HepG2 (cell line): Measurements from ENCODE around the gene MXD1. TPM values are rescaled to one million over a fixed set of nuclear protein-coding genes. Genes with fewer than 3 reads are reported as not detected.

Experiments used
- HDAC1 ChIP-seq: sonication (generic); formaldehyde crosslinking; IDR thresholded peaks from 2 replicates; pipeline ENCODE4 v1.5.1; 2020; ENCODE audit warnings: mild to moderate bottlenecking, missing genetic modification reagents
- HNRNPK ChIP-seq: fragments of 200-400 bp; formaldehyde crosslinking; IDR thresholded peaks from 2 replicates; pipeline ENCODE4 v1.6.1; 2018; ENCODE audit warnings: low read length, low read depth, moderate library complexity, mild to moderate bottlenecking; ENCODE audit not compliant: poor library complexity, severe bottlenecking
- MED1 ChIP-seq: sonication (generic); formaldehyde crosslinking; IDR thresholded peaks from 2 replicates; pipeline ENCODE4 v1.4.0; 2020; ENCODE audit warnings: missing genetic modification reagents
- MEIS1 ChIP-seq: sonication (generic); formaldehyde crosslinking; IDR thresholded peaks from 2 replicates; pipeline ENCODE4 v1.9.0; 2021; ENCODE audit warnings: mild to moderate bottlenecking, missing genetic modification reagents, moderate library complexity, borderline replicate concordance
- MYC ChIP-seq: sonication (generic); formaldehyde crosslinking; IDR thresholded peaks from 2 replicates; pipeline ENCODE4 v1.9.0; 2021; ENCODE audit warnings: missing genetic modification reagents, borderline replicate concordance
- SIN3B ChIP-seq: fragments of 150-350 bp; IDR thresholded peaks from 2 replicates; pipeline ENCODE4 v1.6.1; 2014; ENCODE audit warnings: low read length
- ZBTB38 ChIP-seq: sonication (generic); formaldehyde crosslinking; IDR thresholded peaks from 2 replicates; pipeline ENCODE4 v1.5.1; 2020; ENCODE audit warnings: mild to moderate bottlenecking, missing genetic modification reagents
- ZNF17 ChIP-seq: sonication (generic); formaldehyde crosslinking; IDR thresholded peaks from 2 replicates; pipeline ENCODE4 v1.5.0; 2020; ENCODE audit warnings: mild to moderate bottlenecking, missing genetic modification reagents
- ZNF567 ChIP-seq: sonication (generic); formaldehyde crosslinking; IDR thresholded peaks from 2 replicates; pipeline ENCODE4 v1.8.1; 2023; ENCODE audit warnings: mild to moderate bottlenecking, missing genetic modification reagents, borderline replicate concordance
- ZNF619 ChIP-seq: sonication (generic); formaldehyde crosslinking; IDR thresholded peaks from 2 replicates; pipeline ENCODE4 v1.4.0; 2020; ENCODE audit warnings: mild to moderate bottlenecking, missing genetic modification reagents
- ZNF790 ChIP-seq: sonication (generic); formaldehyde crosslinking; IDR thresholded peaks from 2 replicates; pipeline ENCODE4 v1.8.0; 2022; ENCODE audit warnings: missing genetic modification reagents, mild to moderate bottlenecking, borderline replicate concordance
- polyA plus RNA-seq, 8 experiments: library from polyadenylated mRNA; depleted of rRNA in 3 of 8; stranded (reverse) in 7 of 8; unstranded in 1 of 8; fragments of >200 nt; fragmentation: Illumina TruSeq in 4 of 8; extraction: Trizol in 4 of 8; gene quantifications; 2 replicates each; pipeline versions ENCODE4 v1.2.1 to v1.2.3, GENCODE V29; 2011 to 2016; ENCODE audit warnings: low read depth in 4 of 8, missing spikeins in 1 of 8, mixed read lengths in 1 of 8; ENCODE audit not compliant: insufficient read depth in 1 of 8
- total RNA-seq, 5 experiments: library from RNA; depleted of rRNA; stranded (reverse); fragments of >200 nt; fragmentation: Illumina TruSeq; extraction: Trizol; gene quantifications; 2 replicates each; pipeline ENCODE4 v1.2.3, GENCODE V29; 2016; ENCODE audit warnings: low read depth in 1 of 5
- TF ChIP-seq, protein P1 (sequence below): sonication (generic); formaldehyde crosslinking; IDR thresholded peaks from 2 replicates; pipeline ENCODE4 v1.4.0; 2020; ENCODE audit warnings: mild to moderate bottlenecking, missing genetic modification reagents
- TF ChIP-seq, protein P2 (sequence below): sonication (generic); formaldehyde crosslinking; IDR thresholded peaks from 2 replicates; pipeline ENCODE4 v1.4.0; 2020; ENCODE audit warnings: mild to moderate bottlenecking, missing genetic modification reagents, borderline replicate concordance
- TF ChIP-seq, protein P3 (sequence below): sonication (generic); formaldehyde crosslinking; IDR thresholded peaks from 2 replicates; pipeline ENCODE4 v1.5.0; 2020; ENCODE audit warnings: mild to moderate bottlenecking, missing genetic modification reagents
- TF ChIP-seq, protein P4 (sequence below): sonication (generic); formaldehyde crosslinking; IDR thresholded peaks from 2 replicates; pipeline ENCODE4 v1.5.0; 2020; ENCODE audit warnings: mild to moderate bottlenecking, low read depth, missing genetic modification reagents, borderline replicate concordance

The MXD1 gene
- total and polyA plus RNA-seq, 2 of the 13 experiments (the other 11 are each of a cell fraction or from before 2014, with no cell fraction given), result 6.4 to 14.9 TPM

DNA sequence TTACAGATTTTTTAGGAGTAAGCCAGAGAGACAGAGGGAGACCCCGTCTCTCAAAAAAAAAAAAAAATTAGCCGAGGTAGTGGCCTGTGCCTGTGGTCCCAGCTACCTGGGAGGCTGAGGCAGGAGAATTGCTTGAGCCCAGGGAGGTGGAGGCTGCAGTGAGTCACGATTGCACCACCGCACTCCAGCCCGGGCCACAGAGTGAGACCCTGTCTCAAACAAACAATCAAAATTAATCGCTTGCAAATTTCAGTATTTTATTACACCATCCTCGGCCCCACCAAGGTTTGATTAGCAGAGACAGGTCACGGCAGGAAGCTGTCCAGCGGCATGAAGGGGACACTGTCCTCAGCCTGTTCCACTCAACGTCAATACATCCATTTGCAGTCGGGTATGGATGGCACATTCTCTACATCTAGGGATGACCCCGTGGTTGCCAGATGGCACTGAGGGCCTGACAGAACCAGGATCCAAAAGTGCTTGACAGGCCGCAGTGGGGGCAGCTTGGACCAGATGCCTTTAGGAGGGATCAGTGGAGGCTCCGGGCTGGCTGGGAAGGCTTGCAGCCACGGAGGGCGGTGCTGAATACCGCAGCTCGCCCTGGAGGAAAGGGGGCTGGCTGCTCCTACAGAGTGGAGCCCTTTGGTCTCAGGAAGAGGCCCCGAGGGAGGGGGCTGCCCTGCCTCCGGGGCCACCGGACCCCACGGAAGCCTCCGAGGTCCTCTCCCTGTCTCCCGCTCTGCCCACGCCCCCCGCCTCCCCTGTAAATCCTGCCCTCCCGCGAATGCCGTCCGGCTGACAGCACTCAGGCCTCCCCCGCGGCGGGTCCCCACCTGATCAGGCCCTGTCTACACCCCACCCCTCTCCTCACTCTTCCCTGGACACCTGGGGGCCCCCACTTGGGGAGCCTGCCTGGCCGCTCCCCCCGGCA, 33.4 kb downstream of the MXD1 start (continued):
- TF ChIP-seq HNRNPK (peak; percentile 25), ZNF17 (CRISPR knock-in tag) (no peak), SIN3B (no peak), MYC (CRISPR knock-in tag) (peak; percentile 30; the same call in 1 of the 2 replicates), HDAC1 (CRISPR knock-in tag) (0 out of 2 replicates have a peak, but pooled peaks have one; percentile 23), ZBTB38 (peak; percentile 45; the same call in 1 of the 2 replicates), ZNF790 (CRISPR knock-in tag) (no peak), ZNF567 (peak; percentile 14; the same call in 1 of the 2 replicates), MEIS1 (CRISPR knock-in tag) (peak; percentile 82; the same call in 1 of the 2 replicates), ZNF619 (CRISPR knock-in tag) (peak; percentile 35; the same call in 1 of the 2 replicates), MED1 (CRISPR knock-in tag) (no peak)
- TF ChIP-seq, protein P1, sequence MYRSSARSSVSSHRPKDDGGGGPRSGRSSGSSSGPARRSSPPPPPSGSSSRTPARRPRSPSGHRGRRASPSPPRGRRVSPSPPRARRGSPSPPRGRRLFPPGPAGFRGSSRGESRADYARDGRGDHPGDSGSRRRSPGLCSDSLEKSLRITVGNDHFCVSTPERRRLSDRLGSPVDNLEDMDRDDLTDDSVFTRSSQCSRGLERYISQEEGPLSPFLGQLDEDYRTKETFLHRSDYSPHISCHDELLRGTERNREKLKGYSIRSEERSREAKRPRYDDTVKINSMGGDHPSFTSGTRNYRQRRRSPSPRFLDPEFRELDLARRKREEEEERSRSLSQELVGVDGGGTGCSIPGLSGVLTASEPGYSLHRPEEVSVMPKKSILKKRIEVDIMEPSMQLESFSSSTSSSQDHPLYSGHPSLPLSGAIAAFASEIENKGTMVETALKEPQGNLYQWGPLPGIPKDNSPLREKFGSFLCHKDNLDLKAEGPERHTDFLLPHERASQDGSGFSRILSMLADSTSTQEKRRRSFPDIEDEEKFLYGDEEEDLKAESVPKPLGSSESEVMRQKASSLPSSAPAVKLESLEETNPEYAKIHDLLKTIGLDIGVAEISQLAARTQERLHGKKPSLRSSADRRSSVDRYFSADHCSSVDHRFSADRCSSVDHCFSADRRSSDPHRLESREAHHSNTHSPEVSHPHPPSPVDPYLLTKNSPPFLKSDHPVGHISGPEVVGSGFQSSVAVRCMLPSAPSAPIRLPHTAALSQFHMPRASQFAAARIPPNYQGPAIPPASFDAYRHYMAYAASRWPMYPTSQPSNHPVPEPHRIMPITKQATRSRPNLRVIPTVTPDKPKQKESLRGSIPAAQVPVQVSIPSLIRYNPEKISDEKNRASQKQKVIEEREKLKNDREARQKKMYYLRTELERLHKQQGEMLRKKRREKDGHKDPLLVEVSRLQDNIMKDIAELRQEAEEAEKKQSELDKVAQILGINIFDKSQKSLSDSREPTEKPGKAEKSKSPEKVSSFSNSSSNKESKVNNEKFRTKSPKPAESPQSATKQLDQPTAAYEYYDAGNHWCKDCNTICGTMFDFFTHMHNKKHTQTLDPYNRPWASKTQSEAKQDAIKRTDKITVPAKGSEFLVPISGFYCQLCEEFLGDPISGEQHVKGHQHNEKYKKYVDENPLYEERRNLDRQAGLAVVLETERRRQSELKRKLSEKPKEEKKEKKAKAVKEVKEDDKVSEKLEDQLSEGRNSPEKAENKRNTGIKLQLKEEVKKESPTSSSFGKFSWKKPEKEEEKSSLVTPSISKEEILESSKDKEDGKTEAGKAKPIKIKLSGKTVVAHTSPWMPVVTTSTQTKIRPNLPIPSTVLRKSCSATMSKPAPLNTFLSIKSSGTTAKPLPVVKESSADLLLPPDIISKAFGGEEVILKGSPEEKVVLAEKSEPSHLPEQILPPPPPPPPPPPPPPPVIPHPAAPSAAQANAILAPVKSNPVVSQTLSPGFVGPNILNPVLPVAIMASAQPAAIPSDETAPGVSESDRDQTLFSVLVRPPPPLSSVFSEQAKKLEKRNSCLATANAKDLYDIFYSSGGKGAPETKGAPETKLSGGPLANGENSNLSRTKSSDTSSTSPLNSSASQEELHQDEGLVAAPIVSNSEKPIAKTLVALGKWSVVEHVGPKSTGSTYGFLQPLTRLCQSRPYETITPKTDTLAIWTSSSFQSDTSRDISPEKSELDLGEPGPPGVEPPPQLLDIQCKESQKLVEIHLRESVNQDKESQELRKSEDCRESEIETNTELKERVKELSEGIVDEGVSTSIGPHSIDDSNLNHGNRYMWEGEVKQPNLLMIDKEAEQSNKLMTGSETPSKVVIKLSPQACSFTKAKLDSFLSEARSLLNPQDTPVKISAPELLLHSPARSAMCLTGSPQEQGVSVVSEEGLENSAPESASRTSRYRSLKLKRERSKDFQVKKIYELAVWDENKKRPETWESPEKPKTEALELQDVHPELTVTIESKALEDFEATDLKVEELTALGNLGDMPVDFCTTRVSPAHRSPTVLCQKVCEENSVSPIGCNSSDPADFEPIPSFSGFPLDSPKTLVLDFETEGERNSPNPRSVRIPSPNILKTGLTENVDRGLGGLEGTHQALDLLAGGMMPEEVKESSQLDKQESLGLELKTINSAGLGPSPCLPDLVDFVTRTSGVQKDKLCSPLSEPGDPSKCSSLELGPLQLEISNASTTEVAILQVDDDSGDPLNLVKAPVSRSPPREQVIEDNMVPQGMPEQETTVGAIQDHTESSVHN, result no peak
- TF ChIP-seq, protein P2, sequence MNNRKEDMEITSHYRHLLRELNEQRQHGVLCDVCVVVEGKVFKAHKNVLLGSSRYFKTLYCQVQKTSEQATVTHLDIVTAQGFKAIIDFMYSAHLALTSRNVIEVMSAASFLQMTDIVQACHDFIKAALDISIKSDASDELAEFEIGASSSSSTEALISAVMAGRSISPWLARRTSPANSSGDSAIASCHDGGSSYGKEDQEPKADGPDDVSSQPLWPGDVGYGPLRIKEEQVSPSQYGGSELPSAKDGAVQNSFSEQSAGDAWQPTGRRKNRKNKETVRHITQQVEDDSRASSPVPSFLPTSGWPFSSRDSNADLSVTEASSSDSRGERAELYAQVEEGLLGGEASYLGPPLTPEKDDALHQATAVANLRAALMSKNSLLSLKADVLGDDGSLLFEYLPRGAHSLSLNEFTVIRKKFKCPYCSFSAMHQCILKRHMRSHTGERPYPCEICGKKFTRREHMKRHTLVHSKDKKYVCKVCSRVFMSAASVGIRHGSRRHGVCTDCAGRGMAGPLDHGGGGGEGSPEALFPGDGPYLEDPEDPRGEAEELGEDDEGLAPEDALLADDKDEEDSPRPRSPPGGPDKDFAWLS, result no peak
- TF ChIP-seq, protein P3, sequence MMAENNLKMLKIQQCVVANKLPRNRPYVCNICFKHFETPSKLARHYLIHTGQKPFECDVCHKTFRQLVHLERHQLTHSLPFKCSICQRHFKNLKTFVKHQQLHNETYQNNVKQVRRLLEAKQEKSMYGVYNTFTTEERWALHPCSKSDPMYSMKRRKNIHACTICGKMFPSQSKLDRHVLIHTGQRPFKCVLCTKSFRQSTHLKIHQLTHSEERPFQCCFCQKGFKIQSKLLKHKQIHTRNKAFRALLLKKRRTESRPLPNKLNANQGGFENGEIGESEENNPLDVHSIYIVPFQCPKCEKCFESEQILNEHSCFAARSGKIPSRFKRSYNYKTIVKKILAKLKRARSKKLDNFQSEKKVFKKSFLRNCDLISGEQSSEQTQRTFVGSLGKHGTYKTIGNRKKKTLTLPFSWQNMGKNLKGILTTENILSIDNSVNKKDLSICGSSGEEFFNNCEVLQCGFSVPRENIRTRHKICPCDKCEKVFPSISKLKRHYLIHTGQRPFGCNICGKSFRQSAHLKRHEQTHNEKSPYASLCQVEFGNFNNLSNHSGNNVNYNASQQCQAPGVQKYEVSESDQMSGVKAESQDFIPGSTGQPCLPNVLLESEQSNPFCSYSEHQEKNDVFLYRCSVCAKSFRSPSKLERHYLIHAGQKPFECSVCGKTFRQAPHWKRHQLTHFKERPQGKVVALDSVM (CRISPR knock-in tag), result peak; percentile 99
- TF ChIP-seq, protein P4, sequence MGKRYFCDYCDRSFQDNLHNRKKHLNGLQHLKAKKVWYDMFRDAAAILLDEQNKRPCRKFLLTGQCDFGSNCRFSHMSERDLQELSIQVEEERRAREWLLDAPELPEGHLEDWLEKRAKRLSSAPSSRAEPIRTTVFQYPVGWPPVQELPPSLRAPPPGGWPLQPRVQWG (CRISPR knock-in tag), result no peak
